Endothelial cell of umbilical vein (primary cell): ENCODE data around the gene CAPN5. TPM values are rescaled to one million over a fixed set of nuclear protein-coding genes. Genes with fewer than 3 reads are reported as not detected.

Experiments used
- BruUV-seq: library from RNA; stranded (reverse); fragments of 400-500 nt; replicated peaks from 2 replicates; lab custom pipeline; 2021; lab: Mats Ljungman, UMichigan
- CTCF ChIA-PET: fragments of 300-600, 350-600 bp; sonication (Branson Sonifier 250); formaldehyde crosslinking; loops from one replicate; lab custom pipeline; 2021; ENCODE audit warnings: antibody characterized with exemption, inconsistent platforms; lab: Charles Lee
- POLR2A ChIA-PET: fragments of 300-600, 350-600 bp; sonication (Branson Sonifier 250); formaldehyde crosslinking; loops from one replicate; lab custom pipeline; 2021; ENCODE audit warnings: antibody characterized with exemption, inconsistent platforms; lab: Charles Lee
- DNase-seq: peaks from one replicate; pipeline ENCODE4 v3.0.0-alpha.2; 2011; ENCODE audit warnings: low read depth, low spot score
- FAIRE-seq: peaks from 2 replicates; lab custom pipeline; 2011; peaks lifted over from hg19 to GRCh38; lab: Jason Lieb, UNC
- H2AFZ ChIP-seq: 2 replicates; pipeline ENCODE4 v1.6.0; 2012; ENCODE audit warnings: low read depth, low read length, control low read depth, inconsistent platforms
- H3K27ac ChIP-seq: 2 replicates; pipeline ENCODE4 v1.5.1; 2011; ENCODE audit warnings: low read depth, mild to moderate bottlenecking, control low read depth, low read length, moderate library complexity; ENCODE audit not compliant: insufficient read depth
- H3K27me3 ChIP-seq, 2 experiments: 2 replicates each; pipeline versions ENCODE4 v1.6.0 to v1.6.1; 2011; ENCODE audit warnings: low read length in 2 of 2, mixed read lengths in 1 of 2; ENCODE audit not compliant: control insufficient read depth in 2 of 2, insufficient read depth in 2 of 2
- H3K36me3 ChIP-seq, 2 experiments: 2 replicates in 1 of 2; 3 replicates in 1 of 2; pipeline ENCODE4 v1.5.1; 2011; ENCODE audit warnings: low read length in 2 of 2, mild to moderate bottlenecking in 1 of 2, moderate library complexity in 1 of 2; ENCODE audit not compliant: control insufficient read depth in 2 of 2, insufficient read depth in 2 of 2; ENCODE audit errors: extremely low read depth in 1 of 2
- H3K4me1 ChIP-seq: 3 replicates; pipeline ENCODE4 v1.5.1; 2011; ENCODE audit warnings: mild to moderate bottlenecking, low read length; ENCODE audit not compliant: control insufficient read depth, insufficient read depth; ENCODE audit errors: extremely low read depth
- H3K4me2 ChIP-seq: 2 replicates; pipeline ENCODE4 v1.6.1; 2011; ENCODE audit warnings: low read length, control low read depth, mixed read lengths; ENCODE audit not compliant: insufficient read depth
- H3K4me3 ChIP-seq, 3 experiments: fragments of 200-600 bp in 1 of 3; sonication (generic), shearing (Covaris generic) in 1 of 3; replicated peaks in 1 of 3; 2 replicates each; pipeline ENCODE4 v1.5.1; 2011 to 2016; ENCODE audit warnings: control low read depth in 3 of 3, low read length in 3 of 3, mild to moderate bottlenecking in 2 of 3, inconsistent platforms in 1 of 3, low read depth in 1 of 3, moderate library complexity in 1 of 3; ENCODE audit not compliant: insufficient read depth in 1 of 3
- H3K79me2 ChIP-seq: 2 replicates; pipeline ENCODE4 v1.6.0; 2012; ENCODE audit warnings: low read length, inconsistent platforms; ENCODE audit not compliant: control insufficient read depth, insufficient read depth
- H3K9ac ChIP-seq: replicated peaks from 2 replicates; pipeline ENCODE3; 2011; ENCODE audit warnings: low read length, control low read depth; ENCODE audit not compliant: insufficient read depth; ENCODE audit errors: extremely low read depth
- H3K9me1 ChIP-seq: replicated peaks from 3 replicates; pipeline ENCODE4 v1.6.0; 2011; ENCODE audit warnings: mild to moderate bottlenecking, low read length; ENCODE audit not compliant: control insufficient read depth, insufficient read depth; ENCODE audit errors: extremely low read depth
- H3K9me3 ChIP-seq: replicated peaks from 2 replicates; pipeline ENCODE4 v1.5.1; 2012; ENCODE audit warnings: low read length, inconsistent platforms; ENCODE audit not compliant: control insufficient read depth, insufficient read depth
- H4K20me1 ChIP-seq: replicated peaks from 2 replicates; pipeline ENCODE3; 2011; ENCODE audit warnings: mild to moderate bottlenecking, low read length; ENCODE audit not compliant: control insufficient read depth, insufficient read depth; ENCODE audit errors: extremely low read depth
- CTCF ChIP-seq, 2 donors: IDR thresholded peaks; 1 replicate in 1 of 2; 2 replicates in 1 of 2; pipeline ENCODE4 v1.5.1; 2011; ENCODE audit warnings: low read length in 2 of 2, mild to moderate bottlenecking in 2 of 2, moderate library complexity in 2 of 2, control low read depth in 1 of 2, inconsistent platforms in 1 of 2, low read depth in 1 of 2; ENCODE audit not compliant: insufficient read depth in 1 of 2; ENCODE audit errors: extremely low read depth in 1 of 2
- EZH2 ChIP-seq: IDR thresholded peaks from 2 replicates; pipeline ENCODE4 v1.6.1; 2012; ENCODE audit warnings: borderline replicate concordance, low read depth, mild to moderate bottlenecking, moderate library complexity, low read length, inconsistent platforms; ENCODE audit not compliant: severe bottlenecking
- FOS ChIP-seq: IDR thresholded peaks from 2 replicates; pipeline ENCODE4 v1.6.1; 2011; ENCODE audit warnings: mild to moderate bottlenecking, low read length, moderate library complexity, borderline replicate concordance; ENCODE audit not compliant: insufficient read depth
- GATA2 ChIP-seq: IDR thresholded peaks from 2 replicates; pipeline ENCODE4 v1.7.0; 2011; ENCODE audit warnings: low read depth, mild to moderate bottlenecking, moderate library complexity, mixed read lengths, low read length; ENCODE audit not compliant: insufficient read length, insufficient read depth
- JUN ChIP-seq: IDR thresholded peaks from 2 replicates; pipeline ENCODE4 v1.6.1; 2011; ENCODE audit warnings: borderline replicate concordance, low read depth; ENCODE audit not compliant: insufficient read length, insufficient read depth
- MAX ChIP-seq: IDR thresholded peaks from 2 replicates; pipeline ENCODE4 v1.6.1; 2011; ENCODE audit not compliant: insufficient read depth, insufficient read length
- MYC ChIP-seq: IDR thresholded peaks from one replicate; pipeline ENCODE4 v1.6.1; 2011; ENCODE audit warnings: mild to moderate bottlenecking, low read depth, low read length
- POLR2A ChIP-seq: IDR thresholded peaks from 2 replicates; pipeline ENCODE4 v1.6.1; 2012; ENCODE audit warnings: low read depth, mild to moderate bottlenecking, control low read depth, low read length
- POLR2AphosphoS5 ChIP-seq: IDR thresholded peaks from 2 replicates; pipeline ENCODE4 v1.6.1; 2012; ENCODE audit warnings: low read depth, mild to moderate bottlenecking, control low read depth, low read length, moderate library complexity; ENCODE audit not compliant: insufficient read depth
- dilution Hi-C: fragments of 300-500 bp; cut with MboI; formaldehyde crosslinking; loops from one replicate; pipeline ENCODE4 v1.15.0; 2019; ENCODE audit warnings: low sequenced_read_pairs; ENCODE audit not compliant: extremely low pct_ligation_motif_present
- intact Hi-C: fragments of 100-400 bp; cut with micrococcal nuclease; formaldehyde crosslinking; loops from one replicate; pipeline ENCODE4 v1.10.0; 2022
- polyA plus RNA-seq, 4 experiments: library from polyadenylated mRNA; depleted of rRNA in 3 of 4; stranded (reverse) in 3 of 4; unstranded in 1 of 4; fragments of >200 nt; gene quantifications; 2 replicates each; pipeline versions ENCODE4 v1.2.1 to v1.2.3, GENCODE V29; 2011 to 2012; ENCODE audit warnings: missing spikeins in 1 of 4
- total RNA-seq: library from RNA; stranded (reverse); gene quantifications from 2 replicates; pipeline ENCODE4 v1.2.3, GENCODE V29; 2021

Gene CAPN5
- total and polyA plus RNA-seq, 2 donors (not counting 3 experiments of a cell fraction or from before 2014, with no cell fraction given): 15.0 to 17.0 TPM

DNA sequence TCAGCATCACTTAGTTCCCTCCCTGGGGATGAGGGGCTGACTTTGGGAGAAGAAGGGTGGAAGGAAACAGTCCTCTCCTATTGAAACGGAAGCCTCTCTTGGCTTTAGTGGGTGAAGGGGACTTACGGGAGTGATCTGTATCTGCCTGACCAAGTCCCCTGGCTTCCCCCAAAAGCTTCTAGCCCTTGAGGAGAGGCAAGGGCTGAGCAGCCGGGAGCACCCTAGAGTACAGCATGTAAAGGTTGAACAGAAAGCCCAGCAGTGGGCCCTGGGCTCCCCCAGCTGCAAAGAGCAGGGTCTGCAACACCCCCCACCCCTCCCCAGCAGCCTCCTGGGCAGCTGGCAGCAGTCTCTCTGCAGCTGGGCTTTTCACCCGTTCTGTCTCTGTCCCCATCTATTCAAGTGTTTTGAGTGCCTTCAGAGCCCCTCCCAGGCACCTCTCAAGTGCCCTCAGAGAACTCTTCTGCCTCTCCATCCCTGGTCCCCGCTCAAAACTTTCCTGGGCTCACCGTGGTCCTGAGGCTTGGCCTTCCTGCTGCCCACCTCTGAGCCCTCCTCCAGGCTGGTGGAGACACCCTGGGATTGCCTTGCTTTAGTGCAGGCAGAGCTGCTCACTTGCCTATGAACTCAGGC is 2.7 kb downstream of the CAPN5 start:
- no peaks in the 10 kb centered on the region for H3K36me3 ChIP-seq
- intact Hi-C loops: no loop called here
- H3K9ac ChIP-seq: no peak overlapping the region
- POLR2A ChIA-PET: no interaction called here
- H2AFZ ChIP-seq: no peak overlapping the region
- FAIRE-seq (no peak), DNase-seq (no peak)
- CTCF ChIA-PET: interaction anchor here (0.8 to 1.8 kb wide), 4 partner anchors 21 to 22 kb away, joined by 3 to 6 read pairs (median 4); no protein-coding TSS in a partner anchor
- peaks cover 41% of the 10 kb centered on the region for H3K4me1 ChIP-seq
- TF ChIP-seq EZH2 (no peak), FOS (no peak), CTCF (IDR thresholded peaks at IDR 0.05; ENCODE audit: extremely low read depth in 1 of 2, insufficient read depth in 1 of 2, low read depth in 1 of 2, low read length in 2 of 2) (no peak), POLR2AphosphoS5 (no peak), GATA2 (no peak), MYC (no peak), POLR2A (no peak), MAX (no peak), JUN (no peak)
- BruUV-seq: no TSS peak
- no peaks in the 10 kb centered on the region for H3K9me3 ChIP-seq
- H3K27me3 ChIP-seq: no peaks in the 10 kb centered on the region
- H3K27ac ChIP-seq: no peak overlapping the region
- H4K20me1 ChIP-seq: no peaks in the 10 kb centered on the region
- dilution Hi-C loops: no loop called here
- no peaks in the 10 kb centered on the region for H3K9me1 ChIP-seq
- no peak overlapping the region for H3K4me3 ChIP-seq
- no peaks in the 10 kb centered on the region for H3K79me2 ChIP-seq
- no peak overlapping the region for H3K4me2 ChIP-seq
